Loucy (cell line): ENCODE results near the gene TMEM132D.

Experiments
- H2AFZ ChIP-seq: fragments of 200-600 bp; sonication (generic); 2 replicates; pipeline ENCODE4 v1.6.0; 2016; ENCODE audit warnings: antibody characterized with exemption, mild to moderate bottlenecking, low read length, moderate library complexity
- H3F3A ChIP-seq: fragments of 200-600 bp; 2 replicates; pipeline ENCODE4 v1.6.0; 2016; ENCODE audit warnings: antibody characterized with exemption, low read depth, mild to moderate bottlenecking
- H3K27me3 ChIP-seq: fragments of 200-600 bp; sonication (generic); 2 replicates; pipeline ENCODE4 v1.6.1; 2014; ENCODE audit warnings: low read length, mild to moderate bottlenecking; ENCODE audit not compliant: insufficient read depth, poor library complexity, severe bottlenecking
- H3K36me3 ChIP-seq: fragments of 200-600 bp; sonication (generic); 2 replicates; pipeline ENCODE4 v1.6.1; 2016; ENCODE audit warnings: low read length; ENCODE audit not compliant: insufficient read depth
- H3K4me1 ChIP-seq: fragments of 200-600 bp; sonication (generic); 2 replicates; pipeline ENCODE4 v1.5.1; 2014; ENCODE audit warnings: low read length, mild to moderate bottlenecking; ENCODE audit not compliant: insufficient read depth, poor library complexity, severe bottlenecking
- H3K4me2 ChIP-seq: fragments of 200-600 bp; sonication (generic); 2 replicates; pipeline ENCODE4 v1.6.0; 2014; ENCODE audit warnings: antibody characterized with exemption, low read length, low read depth, mild to moderate bottlenecking; ENCODE audit not compliant: poor library complexity, severe bottlenecking
- H3K4me3 ChIP-seq: fragments of 200-600 bp; sonication (generic); 2 replicates; pipeline ENCODE4 v1.5.1; 2014; ENCODE audit warnings: low read length, mild to moderate bottlenecking, mixed read lengths; ENCODE audit not compliant: poor library complexity, severe bottlenecking
- H3K79me2 ChIP-seq: fragments of 200-600 bp; sonication (generic); 2 replicates; pipeline ENCODE4 v1.6.1; 2014; ENCODE audit warnings: low read length; ENCODE audit not compliant: insufficient read depth
- H3K9ac ChIP-seq: fragments of 200-600 bp; sonication (generic); 2 replicates; pipeline ENCODE4 v1.6.0; 2014; ENCODE audit warnings: mild to moderate bottlenecking, low read depth, low read length, moderate library complexity; ENCODE audit not compliant: poor library complexity, severe bottlenecking
- H3K9me2 ChIP-seq: fragments of 200-600 bp; sonication (generic); replicated peaks from 2 replicates; pipeline ENCODE4 v1.6.1; 2016; ENCODE audit warnings: low read depth, low read length, mixed read lengths
- H3K9me3 ChIP-seq: fragments of 200-600 bp; sonication (generic); 2 replicates; pipeline ENCODE4 v1.6.1; 2014; ENCODE audit warnings: mild to moderate bottlenecking, antibody characterized with exemption, low read length, low read depth; ENCODE audit not compliant: insufficient read depth
- H4K20me1 ChIP-seq: fragments of 200-600 bp; sonication (generic); 2 replicates; pipeline ENCODE4 v1.6.0; 2014; ENCODE audit warnings: antibody characterized with exemption, low read length, mild to moderate bottlenecking; ENCODE audit not compliant: insufficient read depth, poor library complexity, severe bottlenecking
- EZH2phosphoT487 ChIP-seq: fragments of 200-600 bp; IDR thresholded peaks from 2 replicates; pipeline ENCODE4 v1.6.1; 2018; ENCODE audit warnings: antibody characterized with exemption, mild to moderate bottlenecking, moderate library complexity, borderline replicate concordance
- TF ChIP-seq, protein P1 (sequence below): fragments of 200-600 bp; sonication (generic); conservative IDR thresholded peaks from 2 replicates; pipeline ENCODE4 v1.5.1; 2014; ENCODE audit warnings: mild to moderate bottlenecking, antibody characterized with exemption, low read length

TMEM132D gene

GRCh38 chr12:129676411-129676810 is 227.4 kb downstream of the TMEM132D start:
- H3K4me1 ChIP-seq = no peaks in the 10 kb centered on the region
- no peak overlapping the region for H3K4me2 ChIP-seq
- no peaks in the 10 kb centered on the region for H3K9me3 ChIP-seq
- no peaks in the 10 kb centered on the region for H3F3A ChIP-seq
- no peaks in the 10 kb centered on the region for H4K20me1 ChIP-seq
- H3K4me3 ChIP-seq = no peak overlapping the region
- H3K9ac ChIP-seq = no peak overlapping the region
- no peaks in the 10 kb centered on the region for H3K27me3 ChIP-seq
- no peaks in the 10 kb centered on the region for H3K36me3 ChIP-seq
- no peaks in the 10 kb centered on the region for H3K79me2 ChIP-seq
- TF ChIP-seq, protein P1, sequence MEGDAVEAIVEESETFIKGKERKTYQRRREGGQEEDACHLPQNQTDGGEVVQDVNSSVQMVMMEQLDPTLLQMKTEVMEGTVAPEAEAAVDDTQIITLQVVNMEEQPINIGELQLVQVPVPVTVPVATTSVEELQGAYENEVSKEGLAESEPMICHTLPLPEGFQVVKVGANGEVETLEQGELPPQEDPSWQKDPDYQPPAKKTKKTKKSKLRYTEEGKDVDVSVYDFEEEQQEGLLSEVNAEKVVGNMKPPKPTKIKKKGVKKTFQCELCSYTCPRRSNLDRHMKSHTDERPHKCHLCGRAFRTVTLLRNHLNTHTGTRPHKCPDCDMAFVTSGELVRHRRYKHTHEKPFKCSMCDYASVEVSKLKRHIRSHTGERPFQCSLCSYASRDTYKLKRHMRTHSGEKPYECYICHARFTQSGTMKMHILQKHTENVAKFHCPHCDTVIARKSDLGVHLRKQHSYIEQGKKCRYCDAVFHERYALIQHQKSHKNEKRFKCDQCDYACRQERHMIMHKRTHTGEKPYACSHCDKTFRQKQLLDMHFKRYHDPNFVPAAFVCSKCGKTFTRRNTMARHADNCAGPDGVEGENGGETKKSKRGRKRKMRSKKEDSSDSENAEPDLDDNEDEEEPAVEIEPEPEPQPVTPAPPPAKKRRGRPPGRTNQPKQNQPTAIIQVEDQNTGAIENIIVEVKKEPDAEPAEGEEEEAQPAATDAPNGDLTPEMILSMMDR = no peak
- no peak for TF ChIP-seq EZH2phosphoT487
- H2AFZ ChIP-seq = no peak overlapping the region
- H3K9me2 ChIP-seq = no peaks in the 10 kb centered on the region

DNA sequence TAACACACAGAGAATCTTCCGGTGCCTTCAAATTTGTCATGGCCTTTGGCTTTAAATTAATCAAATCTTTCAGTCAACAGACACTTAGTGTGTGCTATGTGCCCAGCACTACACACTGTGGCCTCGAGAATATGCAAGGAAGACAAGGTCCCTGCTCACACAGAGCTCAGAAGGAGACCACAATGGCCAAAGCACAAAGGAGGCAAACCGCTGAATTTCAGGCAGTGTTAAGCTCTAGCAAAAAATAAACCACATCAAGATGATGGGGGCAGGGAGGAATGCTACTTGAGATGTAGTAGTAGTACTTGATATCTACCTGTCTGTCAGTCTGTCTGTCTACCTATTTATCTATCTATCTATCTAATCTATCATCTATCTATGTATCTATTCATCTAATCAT is 227.9 kb downstream of the TMEM132D start:
- H3K9ac ChIP-seq = no peak overlapping the region
- no peaks in the 10 kb centered on the region for H3K27me3 ChIP-seq
- no peaks in the 10 kb centered on the region for H3K9me3 ChIP-seq
- no peak overlapping the region for H2AFZ ChIP-seq
- H3K79me2 ChIP-seq = no peaks in the 10 kb centered on the region
- TF ChIP-seq, protein P1 = no peak
- TF ChIP-seq EZH2phosphoT487 = no peak
- H3K4me1 ChIP-seq = no peaks in the 10 kb centered on the region
- H3F3A ChIP-seq = no peaks in the 10 kb centered on the region
- H3K4me2 ChIP-seq = no peak overlapping the region
- no peaks in the 10 kb centered on the region for H4K20me1 ChIP-seq
- no peaks in the 10 kb centered on the region for H3K9me2 ChIP-seq
- H3K4me3 ChIP-seq = no peak overlapping the region
- no peaks in the 10 kb centered on the region for H3K36me3 ChIP-seq

GRCh38 chr12:129675496-129675895 is 228.3 kb downstream of the TMEM132D start:
- Histone ChIP-seq H3K4me2 (no peak overlapping the region), H3K9me3 (no peaks in the 10 kb centered on the region), H3K9me2 (no peaks in the 10 kb centered on the region), H3K9ac (no peak overlapping the region), H3F3A (no peaks in the 10 kb centered on the region), H3K27me3 (no peaks in the 10 kb centered on the region), H3K4me1 (no peaks in the 10 kb centered on the region), H2AFZ (no peak overlapping the region), H3K4me3 (no peak overlapping the region), H3K79me2 (no peaks in the 10 kb centered on the region), H3K36me3 (no peaks in the 10 kb centered on the region), H4K20me1 (no peaks in the 10 kb centered on the region)
- no peak for TF ChIP-seq EZH2phosphoT487
- TF ChIP-seq, protein P1 = no peak
